Right lobe of liver (tissue), 4 donors: ENCODE measurements around the gene ASAP2.

Source experiments
- CTCF ChIP-seq, 4 donors: fragments of 200-600 bp in 3 of 4; fragments of 450-650 bp in 1 of 4; IDR thresholded peaks; one replicate each; pipeline versions ENCODE4 v1.5.1 to v1.8.0; 2016 to 2022; ENCODE audit warnings: antibody characterized with exemption in 4 of 4, mild to moderate bottlenecking in 2 of 4
- POLR2A ChIP-seq: fragments of 450-650 bp; IDR thresholded peaks from one replicate; pipeline ENCODE4 v1.6.1; 2017; ENCODE audit warnings: antibody characterized with exemption, mild to moderate bottlenecking
- donor health status: DM: no; HTN: no; CAD: no.
- donor health status: DM: no; HTN: no; CAD: no.
- donor health status: DM: no; HTN: yes; CAD: no.

- no peak for TF ChIP-seq POLR2A
- no peak for TF ChIP-seq CTCF (IDR thresholded peaks at IDR 0.05)
Observed at GRCh38 chr2:9266711-9267110, 60.1 kb downstream of the ASAP2 start.
